Nephron (organoid): Measurements from ENCODE around the gene CDH13.

ENCODE experiments used
- H3K27ac Mint-ChIP-seq, 3 experiments: 2 replicates each; pipeline ENCODE4 v1.8.0; 2020; ENCODE audit warnings: mixed read lengths in 3 of 3, mild to moderate bottlenecking in 2 of 3, moderate library complexity in 1 of 3
- H3K27me3 Mint-ChIP-seq: 2 replicates; pipeline ENCODE4 v1.8.0; 2021; ENCODE audit warnings: low read depth, mild to moderate bottlenecking, moderate library complexity, mixed read lengths
- H3K36me3 Mint-ChIP-seq: 2 replicates; pipeline ENCODE4 v1.8.0; 2020; ENCODE audit warnings: low read depth, mixed read lengths
- H3K4me1 Mint-ChIP-seq: 2 replicates; pipeline ENCODE4 v1.8.0; 2020; ENCODE audit warnings: mixed read lengths
- H3K4me3 Mint-ChIP-seq, 3 experiments: 2 replicates each; pipeline ENCODE4 v1.8.0; 2020; ENCODE audit warnings: mild to moderate bottlenecking in 3 of 3, mixed read lengths in 3 of 3, moderate library complexity in 2 of 3
- H3K9me3 Mint-ChIP-seq: 2 replicates; pipeline ENCODE4 v1.8.0; 2020; ENCODE audit warnings: mixed read lengths
- TF ChIP-seq, protein P1 (sequence below), 3 experiments: fragments of 200-600 bp; sonication (generic); IDR thresholded peaks; one replicate each; pipeline ENCODE4 v1.5.0; 2021; ENCODE audit warnings: antibody characterized with exemption in 3 of 3; ENCODE audit not compliant: unreplicated experiment in 3 of 3

The CDH13 gene

DNA sequence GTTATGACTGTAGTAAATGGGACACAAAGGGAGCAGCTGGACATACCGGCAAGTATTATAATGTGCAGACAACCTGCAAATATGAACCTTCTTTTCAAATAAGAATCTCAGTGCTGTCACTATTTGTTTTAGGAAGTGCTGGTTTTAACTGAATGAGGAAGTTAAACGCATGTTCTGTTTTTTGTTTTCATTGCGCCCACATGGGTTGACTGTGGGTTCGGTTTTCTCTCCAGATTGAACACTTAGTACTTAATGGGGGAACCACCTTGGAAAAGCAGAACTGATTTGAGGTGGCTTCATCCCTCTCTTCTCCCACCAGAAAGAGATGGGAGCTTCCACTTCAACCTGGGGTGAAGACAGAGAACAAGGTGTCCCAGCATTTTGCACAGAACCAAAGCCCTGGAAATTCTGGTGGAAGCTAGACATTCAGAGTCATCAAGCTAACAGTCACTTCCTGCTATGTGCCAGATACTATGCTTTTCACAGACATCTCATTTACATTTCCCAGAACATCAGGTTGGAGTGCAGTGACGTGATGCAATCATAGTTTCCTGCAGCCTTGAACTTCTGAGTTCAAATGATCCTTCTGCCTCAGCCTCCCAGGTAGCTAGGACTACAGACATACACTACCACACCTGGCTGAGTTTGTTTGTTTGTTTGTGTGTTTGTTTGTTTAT is 149.8 kb downstream of the CDH13 start:
- no peaks in the 10 kb centered on the region for H3K36me3 Mint-ChIP-seq
- H3K4me1 Mint-ChIP-seq = peaks cover 12% of the 10 kb centered on the region
- TF ChIP-seq, protein P1, sequence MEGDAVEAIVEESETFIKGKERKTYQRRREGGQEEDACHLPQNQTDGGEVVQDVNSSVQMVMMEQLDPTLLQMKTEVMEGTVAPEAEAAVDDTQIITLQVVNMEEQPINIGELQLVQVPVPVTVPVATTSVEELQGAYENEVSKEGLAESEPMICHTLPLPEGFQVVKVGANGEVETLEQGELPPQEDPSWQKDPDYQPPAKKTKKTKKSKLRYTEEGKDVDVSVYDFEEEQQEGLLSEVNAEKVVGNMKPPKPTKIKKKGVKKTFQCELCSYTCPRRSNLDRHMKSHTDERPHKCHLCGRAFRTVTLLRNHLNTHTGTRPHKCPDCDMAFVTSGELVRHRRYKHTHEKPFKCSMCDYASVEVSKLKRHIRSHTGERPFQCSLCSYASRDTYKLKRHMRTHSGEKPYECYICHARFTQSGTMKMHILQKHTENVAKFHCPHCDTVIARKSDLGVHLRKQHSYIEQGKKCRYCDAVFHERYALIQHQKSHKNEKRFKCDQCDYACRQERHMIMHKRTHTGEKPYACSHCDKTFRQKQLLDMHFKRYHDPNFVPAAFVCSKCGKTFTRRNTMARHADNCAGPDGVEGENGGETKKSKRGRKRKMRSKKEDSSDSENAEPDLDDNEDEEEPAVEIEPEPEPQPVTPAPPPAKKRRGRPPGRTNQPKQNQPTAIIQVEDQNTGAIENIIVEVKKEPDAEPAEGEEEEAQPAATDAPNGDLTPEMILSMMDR (IDR thresholded peaks at IDR 0.05; ENCODE audit: unreplicated experiment in 3 of 3) = no peak
- no peak overlapping the region for H3K4me3 Mint-ChIP-seq
- H3K27me3 Mint-ChIP-seq = peaks cover 14% of the 10 kb centered on the region
- H3K9me3 Mint-ChIP-seq = no peaks in the 10 kb centered on the region
- no peak overlapping the region for H3K27ac Mint-ChIP-seq

DNA sequence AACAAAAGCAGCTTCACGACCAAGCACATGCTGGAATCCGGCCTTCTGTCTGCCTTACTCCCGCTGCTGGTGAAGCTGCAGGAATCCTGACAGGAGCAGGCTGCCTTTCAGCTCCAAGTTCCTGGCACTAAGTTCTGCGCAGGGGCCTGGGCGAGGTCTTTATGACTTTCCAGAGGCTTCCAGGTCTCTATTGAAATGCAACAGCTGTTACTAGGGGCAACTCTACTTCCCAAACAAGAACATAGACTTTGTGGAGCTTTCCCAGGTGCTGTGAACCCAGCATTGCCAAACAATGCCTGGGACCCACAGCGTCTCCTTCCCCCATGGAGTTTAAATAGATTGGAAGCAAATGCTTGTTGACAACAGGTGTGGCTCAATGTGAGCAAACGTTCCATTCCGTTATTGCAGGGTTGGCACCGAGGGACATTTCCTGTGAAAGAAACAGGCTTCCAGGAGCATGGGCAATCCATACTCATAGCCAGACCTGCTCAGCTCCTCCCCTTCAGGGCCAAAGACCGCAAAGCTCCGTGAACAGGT is 156.0 kb downstream of the CDH13 start:
- Mint-ChIP-seq H3K4me3 (no peak overlapping the region), H3K27me3 (peaks cover 7% of the 10 kb centered on the region), H3K36me3 (no peaks in the 10 kb centered on the region), H3K27ac (peak overlapping the region in 2 of 3 experiments; percentile 11 to 20), H3K9me3 (no peaks in the 10 kb centered on the region), H3K4me1 (peaks cover 36% of the 10 kb centered on the region)
- TF ChIP-seq, protein P1 (IDR thresholded peaks at IDR 0.05; ENCODE audit: unreplicated experiment in 3 of 3) = no peak

DNA sequence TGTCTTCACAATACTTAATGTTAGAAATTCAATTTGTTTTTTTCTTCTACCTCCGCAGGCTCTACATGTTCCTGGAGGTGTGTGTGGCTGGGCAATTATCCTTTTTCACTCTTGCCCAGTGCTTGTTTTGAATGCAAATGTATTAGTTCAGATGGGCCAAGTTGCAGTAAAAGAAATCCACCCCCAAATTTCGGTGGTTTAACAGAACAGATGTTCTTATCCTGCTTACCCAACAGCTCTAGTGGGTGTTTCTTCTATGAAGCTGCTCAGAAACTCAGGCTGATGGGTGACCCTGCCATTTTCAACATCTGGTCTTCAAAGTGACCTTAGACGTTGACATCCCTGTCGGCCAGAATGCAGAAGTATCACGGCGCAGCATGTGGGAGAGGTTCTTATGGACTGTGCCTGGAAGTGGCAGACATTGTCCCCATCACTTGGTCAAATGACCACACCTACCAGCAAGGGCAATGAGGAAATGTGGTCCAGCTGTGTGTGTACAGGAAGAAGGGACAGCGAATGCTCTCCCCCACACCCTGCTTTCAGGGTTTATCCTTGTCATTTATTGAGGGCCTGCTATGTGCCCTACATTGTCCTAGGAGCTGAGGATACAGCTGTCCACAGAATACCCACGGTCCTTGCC is 157.3 kb downstream of the CDH13 start:
- Mint-ChIP-seq H3K36me3 (no peaks in the 10 kb centered on the region), H3K9me3 (no peaks in the 10 kb centered on the region), H3K27ac (no peak overlapping the region), H3K4me1 (peaks cover 36% of the 10 kb centered on the region), H3K27me3 (peaks cover 6% of the 10 kb centered on the region), H3K4me3 (no peak overlapping the region)
- TF ChIP-seq, protein P1 (IDR thresholded peaks at IDR 0.05; ENCODE audit: unreplicated experiment in 3 of 3) = no peak

DNA sequence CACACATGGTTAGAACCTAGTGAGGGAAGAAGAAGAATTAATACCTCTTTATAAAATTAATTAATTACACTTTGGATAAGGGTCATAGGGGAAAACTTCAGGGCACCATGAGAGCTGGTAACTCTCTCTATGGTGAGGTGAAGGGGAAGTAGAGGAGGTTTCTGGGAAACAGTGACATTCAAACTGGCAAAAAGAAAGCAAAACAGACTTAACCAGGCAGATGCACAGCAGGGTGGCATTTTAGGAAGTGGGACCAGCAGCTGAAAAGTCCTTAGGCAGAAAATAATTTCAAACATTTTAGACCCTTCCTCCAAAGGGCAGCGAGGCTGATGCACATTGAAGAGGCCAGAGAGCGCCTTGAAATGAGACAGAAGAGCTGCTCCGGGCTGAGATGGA is 157.8 kb downstream of the CDH13 start:
- Mint-ChIP-seq H3K27me3 (peaks cover 6% of the 10 kb centered on the region), H3K4me1 (peaks cover 36% of the 10 kb centered on the region), H3K4me3 (no peak overlapping the region), H3K36me3 (no peaks in the 10 kb centered on the region), H3K27ac (no peak overlapping the region), H3K9me3 (no peaks in the 10 kb centered on the region)
- TF ChIP-seq, protein P1 (IDR thresholded peaks at IDR 0.05; ENCODE audit: unreplicated experiment in 3 of 3) = no peak

DNA sequence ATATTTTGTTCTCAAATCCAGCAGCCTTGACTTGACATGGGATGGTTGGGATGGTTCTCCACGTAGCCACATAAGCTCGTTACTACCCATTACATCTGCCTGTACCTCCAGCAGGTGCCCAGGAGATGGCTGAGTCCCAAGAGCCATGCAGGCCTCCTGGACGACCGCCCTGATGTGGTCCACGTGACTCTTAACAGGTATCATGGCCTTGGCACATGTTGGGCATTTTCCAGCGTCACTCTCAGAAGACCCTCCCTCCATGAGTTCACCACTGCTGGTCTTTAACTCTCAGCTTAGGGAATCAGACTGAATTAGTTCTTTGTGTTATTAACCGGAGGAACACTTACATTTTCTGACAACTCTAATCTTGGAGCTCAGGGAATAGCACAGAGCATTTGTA is 161.5 kb downstream of the CDH13 start:
- peaks cover 16% of the 10 kb centered on the region for H3K4me1 Mint-ChIP-seq
- peaks cover 6% of the 10 kb centered on the region for H3K27me3 Mint-ChIP-seq
- no peak overlapping the region for H3K4me3 Mint-ChIP-seq
- no peaks in the 10 kb centered on the region for H3K9me3 Mint-ChIP-seq
- TF ChIP-seq, protein P1 (IDR thresholded peaks at IDR 0.05; ENCODE audit: unreplicated experiment in 3 of 3) = no peak
- H3K27ac Mint-ChIP-seq = no peak overlapping the region
- no peaks in the 10 kb centered on the region for H3K36me3 Mint-ChIP-seq
